NCI-H1417 treated with DMSO at 0.1 percent for 48 hours (cell line): ENCODE measurements around the gene SULF2.

Experiments used
- DNase-seq: peaks from one replicate; lab custom pipeline; 2025; lab: John Stamatoyannopoulos, UW

The SULF2 gene

DNA sequence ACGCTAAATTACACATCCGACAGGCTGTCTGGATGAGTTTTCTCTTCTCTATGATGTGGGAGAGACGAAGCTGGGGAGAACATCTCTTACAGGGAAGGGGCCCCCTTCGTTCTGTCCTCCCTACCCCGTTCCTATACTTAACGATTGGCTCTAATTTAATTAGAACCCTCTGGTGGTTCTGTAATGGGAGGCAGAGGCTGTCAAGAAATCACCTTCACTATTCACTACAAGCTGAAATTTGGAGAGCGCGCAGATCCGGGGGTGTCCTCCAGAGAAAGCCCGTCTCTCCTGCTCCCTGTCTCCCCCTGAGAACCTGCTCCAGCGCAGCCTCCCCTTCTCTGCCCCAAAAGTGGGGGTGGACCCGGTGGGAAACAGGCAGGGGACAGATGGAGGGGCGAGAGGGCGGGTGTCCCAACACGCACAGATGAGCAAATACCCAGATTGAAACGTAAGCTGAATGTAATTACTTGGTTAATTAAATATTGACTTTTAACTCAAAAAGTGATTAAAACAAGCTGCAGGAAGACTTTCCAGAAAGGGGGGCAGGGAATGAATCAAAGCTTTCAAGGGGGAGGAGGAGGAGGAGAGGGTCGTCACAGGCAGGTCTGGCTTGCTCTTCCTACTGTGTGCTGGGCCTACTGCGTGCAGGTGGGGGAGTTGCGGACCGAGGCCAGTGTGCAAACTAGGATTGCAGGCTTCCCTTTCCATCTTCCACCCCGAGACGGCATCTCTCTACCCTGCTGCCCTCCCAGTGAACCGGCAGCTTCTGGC is 1.3 kb downstream of the SULF2 start:
- no peak for DNase-seq

DNA sequence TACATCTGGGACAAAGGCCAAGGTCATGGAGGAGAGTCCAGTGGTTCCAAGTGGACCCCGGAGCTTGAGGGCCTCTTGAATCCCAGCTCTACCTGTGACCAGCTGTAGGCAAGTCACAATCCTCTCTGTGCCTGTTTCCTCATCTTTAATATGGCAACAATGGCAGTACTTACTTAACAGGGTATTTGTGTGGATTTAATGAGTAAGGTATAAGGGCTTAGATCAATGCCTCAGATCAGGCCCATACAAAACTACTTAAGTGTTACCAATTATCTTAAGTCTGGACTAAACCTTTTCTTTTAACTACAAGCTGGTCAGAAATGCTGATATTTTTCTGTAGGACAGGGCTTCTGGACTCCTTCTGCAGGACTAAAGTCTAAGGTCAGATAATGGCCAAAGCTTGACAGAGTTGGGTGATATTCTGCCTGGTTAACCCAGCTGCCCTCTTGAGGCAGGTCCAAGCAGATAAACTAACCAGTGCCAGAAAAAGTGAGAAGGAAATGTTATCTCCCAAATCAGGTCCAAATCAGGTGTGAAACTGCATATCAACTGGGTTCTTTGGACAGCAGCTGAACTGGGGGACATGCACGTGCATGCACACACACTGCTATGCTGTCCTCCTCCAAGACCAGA is 2.2 kb downstream of the SULF2 start:
- DNase-seq = no peak

DNA sequence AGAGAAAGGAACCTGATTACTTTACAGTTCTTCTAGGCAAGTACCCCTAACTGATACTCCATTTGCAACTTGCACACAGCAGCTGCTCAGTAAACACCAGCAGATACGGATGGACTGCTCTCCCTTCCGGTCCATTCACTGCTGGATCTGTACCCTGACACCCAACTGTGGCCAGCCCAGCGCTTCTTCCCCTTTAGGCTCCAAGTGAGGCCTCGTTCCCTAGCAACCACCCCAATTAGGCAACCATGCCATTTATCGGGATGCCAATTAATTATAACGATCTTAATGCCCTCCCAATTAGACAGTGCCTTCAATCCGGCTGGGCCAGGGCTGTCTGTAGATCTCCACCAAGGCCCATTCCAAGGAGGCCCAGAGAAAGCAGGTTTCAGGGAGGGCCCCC is 3.2 kb downstream of the SULF2 start:
- no peak for DNase-seq

DNA sequence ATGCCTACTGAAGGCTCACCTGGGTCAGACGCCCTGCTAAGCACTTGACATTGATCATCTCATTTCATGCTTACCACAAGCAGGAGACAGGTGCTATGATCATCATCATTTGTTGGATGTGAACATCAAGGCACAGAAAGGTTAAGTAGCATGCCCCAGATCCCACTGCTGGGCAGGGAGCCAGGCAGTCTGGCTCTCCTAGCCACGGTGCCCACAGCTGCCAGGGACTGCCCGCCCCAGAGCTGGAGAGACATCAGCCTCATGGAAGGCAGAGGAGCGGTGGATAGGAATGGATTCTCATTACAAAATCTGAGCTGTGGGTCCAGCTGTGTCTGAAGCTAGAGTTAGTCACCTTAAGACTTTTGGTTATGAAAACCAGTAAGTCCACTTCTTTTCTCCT is 3.6 kb downstream of the SULF2 start:
- no peak for DNase-seq

DNA sequence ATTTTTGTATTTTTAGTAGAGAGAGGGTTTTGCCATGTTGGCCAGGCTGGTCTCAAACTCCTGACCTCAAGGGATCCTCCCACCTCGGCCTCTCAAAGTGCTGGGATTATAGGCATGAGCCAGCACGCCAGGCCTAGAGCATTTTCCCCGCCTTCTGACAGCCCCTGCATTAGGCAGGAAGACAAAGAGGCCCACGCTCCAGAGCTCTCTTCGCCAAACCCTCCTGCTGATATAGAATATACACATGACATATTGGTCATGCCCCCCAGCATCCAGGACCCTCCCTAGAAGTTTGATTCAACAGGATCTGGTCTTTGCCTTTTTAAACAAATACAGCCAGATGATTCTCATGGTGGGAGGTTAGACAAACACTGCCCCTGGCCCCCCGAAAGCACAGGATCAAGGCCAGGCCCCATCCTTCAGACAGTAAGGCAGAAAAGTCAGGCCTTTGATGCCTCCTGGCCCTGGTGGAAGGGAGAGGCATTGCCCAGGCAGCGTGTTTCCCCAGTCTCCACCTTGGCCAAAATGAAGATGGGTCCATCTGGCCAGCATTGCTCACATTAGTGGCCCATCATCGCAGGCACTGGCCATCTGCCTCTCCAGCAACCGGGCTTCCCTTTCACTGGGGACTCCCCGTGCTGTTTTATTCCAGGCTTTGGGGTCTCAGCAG is 4.4 kb downstream of the SULF2 start:
- DNase-seq = no peak

DNA sequence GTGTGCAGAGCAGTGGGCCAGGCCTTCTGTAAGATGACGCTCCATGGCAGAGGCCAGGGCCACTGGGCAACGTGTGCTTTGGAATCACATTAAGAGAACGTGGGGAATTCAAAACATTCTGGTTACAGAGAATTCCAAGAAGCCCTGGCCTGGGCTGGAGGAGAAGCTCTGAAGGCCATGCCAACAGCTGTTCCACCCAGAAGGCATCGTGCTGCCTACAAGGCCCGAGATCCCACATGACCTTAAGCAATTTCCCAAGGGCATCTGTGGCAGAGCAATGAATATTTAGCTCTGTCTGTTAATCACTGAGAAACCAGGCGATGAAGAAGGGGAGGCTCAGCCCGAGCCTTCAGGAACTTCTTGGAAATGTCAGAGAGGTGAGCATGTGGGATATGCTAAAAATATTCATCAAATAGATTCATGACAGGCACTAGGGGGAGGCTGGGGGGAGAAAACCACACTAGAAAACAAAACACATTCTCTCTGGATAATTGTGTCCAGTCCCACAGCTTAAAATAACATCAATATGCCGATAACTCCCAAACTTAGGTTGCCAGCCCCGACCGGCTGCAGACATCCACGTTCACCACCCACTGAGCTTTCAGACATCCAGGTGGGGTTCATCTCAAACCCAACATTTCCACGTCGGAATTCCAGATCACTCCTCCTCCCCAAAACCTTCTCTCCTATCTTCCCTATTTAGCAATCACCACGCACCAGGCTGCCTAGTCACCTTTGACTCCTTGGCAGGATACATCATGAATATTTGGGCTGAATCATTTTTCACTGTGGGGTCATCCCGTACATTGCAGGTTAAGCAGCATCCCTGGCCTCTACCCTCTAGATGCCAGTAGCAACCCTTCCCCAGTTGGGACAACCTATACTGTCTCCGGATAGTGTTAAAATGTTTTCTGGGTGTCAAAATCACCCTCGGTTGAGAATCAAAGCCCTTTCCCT is 6.6 kb downstream of the SULF2 start:
- no peak for DNase-seq

DNA sequence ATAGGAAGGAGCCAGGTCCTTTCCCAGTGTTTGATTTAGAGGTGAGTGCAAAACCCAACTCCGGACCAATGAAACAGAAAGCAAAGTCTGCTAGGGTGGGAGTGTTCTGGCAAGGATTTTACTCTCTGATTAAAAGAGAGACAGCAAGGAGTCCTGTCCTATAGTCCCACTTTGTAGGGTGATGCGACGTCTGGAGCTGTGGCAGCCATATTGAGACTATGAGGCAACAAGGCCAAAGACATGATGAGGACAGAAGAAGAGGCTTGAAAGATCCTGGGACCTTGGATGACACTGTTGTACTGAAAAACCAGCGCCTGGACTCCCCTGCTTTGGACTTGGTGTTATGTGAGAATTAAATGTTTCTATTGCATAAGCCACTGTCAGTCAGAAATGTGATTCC is 8.1 kb downstream of the SULF2 start:
- DNase-seq = no peak

DNA sequence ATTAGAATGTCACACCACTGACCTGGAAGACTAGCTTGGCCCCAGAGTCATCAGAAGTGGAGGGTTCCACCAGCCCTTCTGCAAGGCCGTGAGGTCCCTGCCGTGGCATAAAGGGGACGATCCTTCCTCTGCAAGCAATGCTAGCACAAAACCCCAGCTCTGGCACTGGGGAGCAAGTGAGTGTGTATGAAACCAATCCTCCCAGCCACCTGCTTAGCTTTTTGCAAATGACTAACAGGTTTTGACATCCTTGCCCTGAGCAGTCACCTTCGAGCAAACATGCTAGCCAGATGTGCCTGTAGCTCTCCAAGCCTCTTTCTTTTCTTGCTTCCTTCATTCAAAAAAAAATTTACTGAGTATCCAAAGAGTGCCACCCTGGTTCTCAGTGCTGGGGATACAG is 8.6 kb downstream of the SULF2 start:
- no peak for DNase-seq

DNA sequence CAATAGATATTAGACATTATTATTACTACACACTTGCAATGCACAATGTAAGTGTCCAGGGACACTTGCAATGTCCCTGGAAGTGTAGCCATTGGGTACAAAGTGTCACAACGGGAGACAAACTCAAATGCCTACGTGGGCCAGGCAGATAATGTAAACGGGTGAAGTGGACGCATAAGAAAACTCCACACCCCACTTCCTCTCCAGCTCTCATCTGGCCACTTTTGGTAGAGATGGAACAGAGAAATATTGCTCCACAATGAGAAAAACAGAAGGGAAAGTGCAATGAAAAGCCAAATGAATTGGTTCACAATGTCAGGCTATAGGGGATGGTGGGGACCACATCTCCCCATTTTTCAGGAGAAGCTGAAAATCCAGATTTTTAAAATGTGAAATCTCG is 9.4 kb downstream of the SULF2 start:
- DNase-seq = no peak

DNA sequence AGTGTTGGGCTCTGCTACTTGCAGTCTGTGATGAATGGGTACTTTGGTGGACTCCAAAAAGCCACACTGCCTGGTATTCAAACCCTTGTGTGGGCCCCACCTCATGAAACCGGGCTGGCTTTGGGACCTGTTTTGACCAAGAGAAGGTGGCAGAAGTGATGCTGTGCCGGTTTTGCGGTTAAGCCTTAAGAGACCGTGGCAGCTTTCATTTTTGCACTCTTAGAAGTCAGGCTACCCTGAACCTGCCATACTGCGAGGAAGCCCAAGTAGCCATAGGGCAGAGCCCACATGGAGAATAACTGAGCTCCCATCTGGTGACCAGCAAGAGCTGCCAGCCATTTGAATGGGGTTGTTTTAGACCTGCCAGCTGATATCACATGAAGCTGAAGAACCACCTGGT is 10.2 kb downstream of the SULF2 start:
- no peak for DNase-seq

DNA sequence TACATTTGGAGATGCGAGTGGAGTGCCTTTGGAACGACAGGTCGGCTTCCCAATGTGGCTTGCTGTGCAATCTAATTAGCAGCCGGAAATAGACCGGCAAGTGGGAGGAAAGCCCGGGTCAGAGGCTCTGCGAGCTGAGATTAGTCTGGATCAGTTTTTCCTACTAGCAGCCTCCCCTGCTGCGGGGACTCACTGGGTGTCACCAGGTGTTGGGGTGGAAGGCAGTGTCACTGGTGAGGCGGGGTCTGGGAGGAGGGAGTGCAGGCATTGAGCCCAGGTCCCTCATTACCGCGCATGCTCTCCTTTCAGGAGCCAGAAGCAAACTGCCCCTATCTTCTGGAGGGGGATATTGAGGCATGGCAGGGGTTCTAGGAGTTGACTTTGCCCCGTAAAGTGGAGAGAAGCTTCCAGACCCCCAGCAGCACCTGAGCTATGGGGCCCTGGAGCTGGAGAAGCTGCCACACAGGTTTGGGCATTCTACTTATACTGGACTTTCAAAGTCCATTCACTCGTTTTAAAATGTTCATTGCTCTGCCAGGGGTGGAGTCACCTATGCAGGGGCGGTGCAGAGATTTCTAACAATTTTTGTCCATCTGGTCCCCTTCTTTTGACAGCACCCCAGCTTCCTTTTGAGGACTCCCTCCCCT is 11.0 kb downstream of the SULF2 start:
- DNase-seq = no peak

DNA sequence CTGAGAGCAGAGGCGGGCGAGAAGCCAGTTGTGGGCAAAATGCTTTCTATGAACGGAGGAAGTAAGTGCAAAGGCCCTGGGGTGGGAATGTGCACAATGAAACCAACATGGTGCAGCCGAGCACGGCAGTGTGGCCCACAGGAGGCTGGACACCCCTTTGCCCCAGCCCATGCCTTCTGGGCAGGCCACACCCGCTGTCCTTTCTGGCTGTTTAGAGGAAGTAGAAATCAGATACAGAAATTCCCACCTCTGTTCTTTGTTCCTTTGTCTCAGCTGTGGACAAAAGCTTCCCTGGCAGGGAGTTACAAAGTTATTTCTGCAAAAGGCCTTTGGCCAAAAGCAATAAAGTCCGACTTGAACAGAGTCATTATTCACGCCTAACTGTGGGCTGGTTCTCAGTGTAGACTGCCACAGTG is 11.9 kb downstream of the SULF2 start:
- DNase-seq = no peak

DNA sequence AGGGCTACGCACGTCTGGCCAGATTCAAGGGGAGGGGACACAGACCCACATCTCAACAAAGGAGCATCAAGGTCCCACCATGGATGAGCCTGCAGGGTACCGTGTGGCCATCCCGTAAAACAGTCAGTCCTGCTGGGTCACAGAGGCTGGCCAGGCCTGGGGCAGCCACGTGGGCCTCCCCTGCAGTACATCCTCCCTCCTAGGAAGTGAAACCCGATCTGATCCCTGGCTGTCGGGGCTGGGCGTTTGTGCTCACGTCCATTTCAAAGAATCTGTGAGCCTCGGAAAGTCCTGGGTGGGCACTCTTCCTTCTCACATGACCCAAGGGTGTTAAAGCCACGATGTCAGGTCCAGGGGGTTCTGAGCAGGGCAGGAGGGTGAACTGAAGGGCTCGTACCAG is 14.3 kb downstream of the SULF2 start:
- no peak for DNase-seq

DNA sequence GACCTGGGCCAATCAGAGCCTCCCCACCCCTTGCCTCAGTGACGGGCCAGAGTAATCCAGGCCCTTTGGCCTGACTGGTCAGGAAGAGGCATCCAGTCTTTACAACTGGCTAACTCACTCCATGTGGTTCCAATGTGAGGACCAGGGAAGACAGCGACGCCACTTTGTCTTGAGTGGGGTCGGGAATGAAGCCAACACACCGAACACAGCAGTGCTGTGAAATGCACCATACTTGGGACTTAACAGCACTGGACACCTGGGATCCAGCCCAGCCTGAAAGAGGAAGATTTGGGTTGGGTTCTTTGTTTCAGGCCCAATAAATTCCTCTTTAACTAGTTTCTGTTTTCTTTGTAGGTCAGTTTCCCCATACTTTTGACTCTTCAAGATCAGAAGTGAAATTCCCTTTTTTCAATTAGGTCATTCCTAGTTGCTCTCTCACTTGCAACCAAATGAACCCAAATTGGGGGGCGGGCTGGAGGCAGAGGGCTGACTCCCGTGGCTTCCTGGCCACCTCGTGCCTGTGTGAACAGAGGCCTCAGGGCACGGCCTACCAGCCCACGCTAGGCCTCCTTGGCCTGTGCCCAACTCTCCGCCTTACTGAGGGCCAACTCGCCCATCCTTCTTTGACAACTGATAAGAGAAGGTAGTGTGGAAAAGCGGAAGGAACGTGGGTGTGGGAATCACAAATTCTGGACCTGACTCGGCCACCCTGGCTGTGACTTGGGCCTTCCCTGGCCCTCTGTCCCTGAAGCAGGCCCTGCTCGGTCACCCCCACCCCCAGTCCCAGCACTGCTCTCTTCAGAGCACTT is 17.1 kb downstream of the SULF2 start:
- DNase-seq = no peak

DNA sequence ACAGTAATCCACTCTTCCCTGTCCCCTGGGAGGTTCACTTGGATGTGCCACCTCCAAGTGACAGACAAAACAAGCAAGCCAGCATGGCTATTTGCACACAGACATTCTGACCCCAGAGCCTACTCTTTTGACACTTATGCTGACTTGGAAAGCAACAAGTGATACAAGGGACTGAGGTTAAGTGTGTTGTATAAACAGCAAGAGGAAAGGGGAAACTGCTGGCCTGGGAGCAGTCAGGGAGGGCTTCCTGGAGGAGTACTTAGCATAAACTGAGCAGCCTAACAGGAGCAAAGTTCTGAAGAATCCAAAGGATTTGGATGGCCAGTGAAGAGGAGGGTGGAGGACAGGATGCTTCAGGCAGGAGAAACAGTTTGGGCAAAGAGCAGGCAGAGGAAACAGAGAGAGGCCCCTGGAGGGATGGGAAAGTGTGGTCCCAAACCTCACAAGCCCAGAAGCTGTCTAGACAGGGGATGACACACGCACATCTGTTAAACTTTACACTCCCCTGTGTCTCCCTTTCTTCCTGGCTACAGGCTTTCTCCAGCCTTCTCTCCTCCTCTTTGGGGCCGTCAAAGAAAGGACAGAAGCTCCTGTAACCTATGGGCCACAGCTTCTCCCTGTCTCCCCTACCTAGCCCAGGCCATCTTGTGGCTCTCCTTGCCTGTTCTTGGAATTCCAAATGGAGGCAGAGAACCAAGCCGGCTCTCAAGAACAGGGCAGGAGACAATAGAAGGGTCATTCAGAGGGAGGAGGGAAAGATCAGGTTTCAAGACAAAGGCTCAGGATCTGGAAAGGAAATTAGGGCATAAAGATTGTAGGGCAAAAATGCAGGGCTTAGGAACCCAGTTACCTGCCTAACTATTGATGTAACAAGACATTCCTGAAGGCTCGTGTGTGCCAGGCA is 19.3 kb downstream of the SULF2 start:
- DNase-seq = no peak

DNA sequence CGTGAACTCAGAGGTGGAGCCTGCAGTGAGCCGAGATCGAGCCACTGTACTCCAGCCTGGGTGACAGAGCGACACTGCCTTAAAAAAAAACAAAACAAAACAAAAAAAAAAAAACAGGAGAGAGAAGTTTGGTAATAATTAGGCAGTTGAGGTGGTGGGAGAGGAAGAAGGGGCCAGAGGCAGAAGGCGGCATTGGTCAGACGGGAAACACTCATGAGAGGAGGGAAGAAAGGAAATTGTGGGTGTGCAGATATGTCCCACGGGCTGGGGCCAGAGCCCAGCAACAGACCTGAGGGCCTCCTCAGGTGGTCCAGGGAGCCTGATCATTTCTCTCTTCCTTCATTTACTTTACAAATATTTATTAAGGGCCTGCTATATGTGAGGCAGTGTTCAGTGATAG is 20.0 kb downstream of the SULF2 start:
- DNase-seq = no peak

DNA sequence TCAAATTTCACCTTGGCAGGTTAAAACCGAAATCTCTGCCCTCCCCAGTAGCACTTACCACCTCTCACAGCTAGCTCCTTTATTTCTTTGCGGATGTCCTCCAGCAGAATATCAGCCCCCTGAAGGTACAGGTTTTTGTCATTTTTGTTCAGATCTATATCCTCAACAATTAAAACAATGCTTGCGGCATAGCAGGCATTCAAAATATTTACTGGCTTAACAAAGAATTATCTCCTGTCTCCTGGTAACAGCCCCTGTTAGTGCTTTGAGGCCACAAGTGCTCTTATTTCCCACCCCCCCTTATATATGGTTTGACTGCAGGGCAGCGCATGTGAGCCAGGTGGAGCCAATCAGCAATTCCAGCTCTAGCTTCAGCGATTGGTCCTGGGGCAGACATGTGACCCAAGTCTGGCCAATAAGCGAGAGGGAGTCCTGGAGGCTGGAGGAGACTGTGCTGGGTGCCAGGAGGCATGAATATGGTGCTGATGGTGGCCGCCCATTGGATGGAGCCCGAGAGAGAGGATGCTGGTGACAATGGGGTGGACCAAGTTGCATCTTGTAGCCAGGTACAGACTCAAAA is 21.0 kb downstream of the SULF2 start:
- no peak for DNase-seq

DNA sequence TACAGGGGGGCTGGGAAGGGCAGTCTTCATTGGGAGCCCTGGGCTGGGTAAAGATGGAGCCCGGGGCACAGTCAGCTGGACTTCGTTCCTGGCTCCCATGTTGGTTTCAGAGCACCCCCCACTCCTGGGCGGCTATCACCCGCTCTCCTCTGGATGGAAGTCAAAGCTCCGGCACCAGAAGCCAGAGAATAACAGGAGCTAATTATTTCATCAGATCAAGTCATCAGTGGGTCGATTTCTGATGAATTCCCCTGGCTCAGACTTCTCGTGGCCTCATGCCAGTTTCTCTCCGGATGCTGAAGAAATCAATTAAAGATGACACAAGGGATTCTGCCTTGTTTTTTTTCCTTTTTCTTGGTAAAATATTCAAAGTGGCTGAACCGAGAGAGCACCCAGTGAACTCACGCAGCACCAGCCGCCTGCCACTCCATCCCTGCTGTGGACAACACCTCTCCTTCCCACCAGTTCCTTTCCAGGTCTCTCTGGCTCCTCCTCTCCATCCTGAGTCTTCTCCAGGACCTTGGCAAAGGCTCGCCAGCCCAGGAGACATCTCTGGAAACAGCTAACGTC is 22.5 kb downstream of the SULF2 start:
- DNase-seq = no peak

DNA sequence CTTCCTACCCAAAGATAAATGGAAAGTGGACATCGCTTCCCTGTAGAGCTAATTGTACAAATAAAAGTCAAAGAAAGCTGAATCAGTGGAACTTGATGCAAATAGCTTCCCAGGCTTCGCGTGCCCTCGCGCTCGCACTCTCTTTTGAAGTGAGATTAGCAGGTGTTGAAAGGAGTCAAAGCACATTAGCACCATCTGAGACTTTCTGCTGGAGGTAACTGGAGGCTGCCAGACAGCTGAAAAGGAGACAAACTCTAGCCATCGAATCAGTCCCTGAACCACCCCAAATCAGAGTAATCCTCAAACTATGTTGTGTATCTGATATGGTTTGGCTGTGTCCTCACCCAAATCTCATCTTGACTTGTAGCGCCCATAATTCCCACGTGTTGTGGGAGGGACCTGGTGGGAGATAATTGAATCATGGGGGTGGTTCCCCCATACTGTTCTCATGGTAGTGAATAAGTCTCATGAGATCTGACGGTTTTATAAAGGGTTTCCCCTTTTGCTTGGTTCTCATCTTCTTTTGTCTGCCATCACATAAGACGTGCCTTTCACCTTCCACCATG is 23.7 kb downstream of the SULF2 start:
- no peak for DNase-seq
